ENCODE measurements around the gene PNP. TPM values are rescaled to one million over a fixed set of nuclear protein-coding genes. Genes with fewer than 3 reads are reported as not detected.

PNP gene
- total and polyA plus RNA-seq, 10 of the 15 experiments (the other 5 are each of a cell fraction or from before 2014, with no cell fraction given) = 103 to 215 (median 138) TPM

DNA sequence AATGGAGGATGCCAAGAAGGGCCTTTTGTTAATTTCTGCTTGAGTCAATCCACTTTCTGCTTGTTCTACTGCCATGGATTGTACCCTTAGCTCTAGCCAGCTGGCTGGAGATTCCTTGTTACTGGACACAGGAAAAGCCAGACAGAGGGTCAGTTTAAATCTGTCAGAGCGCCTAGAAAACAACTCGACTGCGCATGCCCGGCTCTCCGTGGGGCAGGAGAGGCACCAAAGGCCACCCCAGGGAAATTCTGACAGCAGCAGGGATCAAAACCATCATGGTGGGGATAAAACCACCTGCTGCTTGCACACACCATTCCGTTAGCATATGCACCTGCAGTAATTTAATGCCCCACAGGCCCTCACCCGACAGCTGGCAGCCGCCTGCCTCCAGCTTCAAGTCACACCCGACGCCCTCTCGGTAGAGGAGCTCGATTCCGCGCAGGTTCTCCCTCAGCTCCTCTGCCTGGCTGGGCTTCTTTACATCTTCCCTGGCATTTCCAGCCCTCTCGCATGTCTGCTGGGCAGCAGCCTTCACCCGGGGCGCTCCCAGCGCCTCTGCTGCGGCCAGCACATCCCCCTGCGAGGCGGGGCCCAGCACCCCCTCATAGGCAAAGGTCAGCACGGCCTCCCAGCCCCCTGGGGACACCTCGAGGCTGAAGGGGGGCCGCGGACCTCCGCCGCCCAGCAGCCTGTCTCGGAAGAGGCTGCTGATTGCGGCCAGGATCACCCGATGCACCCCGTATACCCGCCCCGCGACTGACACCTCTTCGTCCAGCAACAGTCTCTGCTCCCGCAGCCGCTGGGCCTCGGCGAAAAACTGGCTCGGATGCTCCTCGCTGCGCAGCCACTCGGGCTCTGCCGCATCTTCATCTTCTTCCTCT lies 34.3 kb upstream of the PNP start:
- BruUV-seq (replicated peaks) = no TSS peak
- Histone ChIP-seq H3K27ac (ENCODE audit: control insufficient read depth, insufficient read depth) (no peak overlapping the region), H3K9me3 (replicated peaks; ENCODE audit: control insufficient read depth, insufficient read depth, low read length) (no peaks in the 10 kb centered on the region; the same call in 2 of the 3 replicates), H3K4me2 (ENCODE audit: control insufficient read depth, insufficient read depth) (no peak overlapping the region), H4K20me1 (ENCODE audit: control insufficient read depth, insufficient read depth) (no peaks in the 10 kb centered on the region), H3K9ac (ENCODE audit: control insufficient read depth, insufficient read depth, low read length) (no peak overlapping the region), H3K27me3 (replicated peaks in 1 of 2; ENCODE audit: control insufficient read depth in 2 of 2, insufficient read depth in 2 of 2, low read length in 1 of 2) (no peaks in the 10 kb centered on the region), H3K4me1 (ENCODE audit: control insufficient read depth, insufficient read depth, low read length) (no peaks in the 10 kb centered on the region), H2AFZ (ENCODE audit: control insufficient read depth, low read depth, low read length) (no peak overlapping the region), H3K36me3 (ENCODE audit: control insufficient read depth in 2 of 2, insufficient read depth in 2 of 2, low read length in 1 of 2) (no peaks in the 10 kb centered on the region), H3K4me3 (no peak overlapping the region), H3K79me2 (ENCODE audit: control insufficient read depth, insufficient read depth, low read length) (no peaks in the 10 kb centered on the region)
- 88% methylated on average over 40 of the region's 44 CpGs for WGBS (ENCODE audit: insufficient coverage, insufficient replicate concordance, low lambda C conversion rate, missing lambda C conversion rate)
- POLR2A ChIA-PET = no interaction called here
- intact Hi-C loops (cut with micrococcal nuclease; ENCODE audit: unreplicated experiment) = no loop called here
- SMC1A ChIA-PET (ENCODE audit: uncharacterized antibody, unreplicated experiment) = interaction anchor here (0.5 to 1.5 kb wide), 2 partner anchors 107 to 1078 kb away, joined by 3 to 4 read pairs; no protein-coding TSS in a partner anchor
- in situ Hi-C loops (cut with MboI) = no loop called here
- no peak for ATAC-seq
- RAD21 ChIA-PET (ENCODE audit: unreplicated experiment) = no interaction called here
- TF ChIP-seq NR2C1 (IDR thresholded peaks at IDR 0.05) (no peak), FOS (IDR thresholded peaks at IDR 0.05; ENCODE audit: borderline replicate concordance, extremely low read depth, insufficient read length) (no peak), HDAC2 (IDR thresholded peaks at IDR 0.05) (no peak)
- DNase-seq (ENCODE audit: low read depth, low spot score) = no peak
- FAIRE-seq = no peak
- CTCF ChIA-PET = interaction anchor here (1.0 to 1.3 kb wide), 2 partner anchors 12 to 256 kb away, joined by 3 read pairs; no protein-coding TSS in a partner anchor

GRCh38 chr14:20435582-20436362 lies 33.4 kb upstream of the PNP start, which contains the start of gene KLHL33:
Gene KLHL33 (minus strand): TSS chr14:20436166. CDS start chr14:20435811, 355 bp downstream.
- no peak for ATAC-seq
- no peak within 1 kb of the TSS for H3K4me3 ChIP-seq
- H3K79me2 ChIP-seq (ENCODE audit: control insufficient read depth, insufficient read depth, low read length) = no peaks in the 10 kb centered on the region
- 80% methylated on average over 17 of the region's 17 CpGs for WGBS (ENCODE audit: insufficient coverage, insufficient replicate concordance, low lambda C conversion rate, missing lambda C conversion rate)
- intact Hi-C loops (cut with micrococcal nuclease; ENCODE audit: unreplicated experiment) = no loop called here
- FAIRE-seq = no peak
- ChIA-PET SMC1A (ENCODE audit: uncharacterized antibody, unreplicated experiment) (no interaction called here), CTCF (interaction anchor here (1.0 to 1.1 kb wide), 2 partner anchors 11 to 20 kb away, joined by 3 read pairs; no protein-coding TSS in a partner anchor), POLR2A (no interaction called here), RAD21 (ENCODE audit: unreplicated experiment) (no interaction called here)
- no peak for DNase-seq (ENCODE audit: low read depth, low spot score)
- no peaks in the 10 kb centered on the region; the same call in 2 of the 3 replicates for H3K9me3 ChIP-seq (replicated peaks; ENCODE audit: control insufficient read depth, insufficient read depth, low read length)
- H2AFZ ChIP-seq (ENCODE audit: control insufficient read depth, low read depth, low read length) = no peak within 1 kb of the TSS
- no peak within 1 kb of the TSS for H3K27ac ChIP-seq (ENCODE audit: control insufficient read depth, insufficient read depth)
- H3K4me1 ChIP-seq (ENCODE audit: control insufficient read depth, insufficient read depth, low read length) = no peaks in the 10 kb centered on the region
- no peaks in the 10 kb centered on the region for H3K27me3 ChIP-seq (replicated peaks in 1 of 2; ENCODE audit: control insufficient read depth in 2 of 2, insufficient read depth in 2 of 2, low read length in 1 of 2)
- no peak within 1 kb of the TSS for H3K9ac ChIP-seq (ENCODE audit: control insufficient read depth, insufficient read depth, low read length)
- H4K20me1 ChIP-seq (ENCODE audit: control insufficient read depth, insufficient read depth) = no peaks in the 10 kb centered on the region
- BruUV-seq (replicated peaks) = no TSS peak
- no peaks in the 10 kb centered on the region for H3K36me3 ChIP-seq (ENCODE audit: control insufficient read depth in 2 of 2, insufficient read depth in 2 of 2, low read length in 1 of 2)
- in situ Hi-C loops (cut with MboI) = no loop called here
- H3K4me2 ChIP-seq (ENCODE audit: control insufficient read depth, insufficient read depth) = no peak within 1 kb of the TSS
- no peak for TF ChIP-seq CBX3 (IDR thresholded peaks at IDR 0.05; ENCODE audit: borderline replicate concordance, low read depth)
- TF ChIP-seq TARDBP (IDR thresholded peaks at IDR 0.05; ENCODE audit: borderline replicate concordance) = no peak
- no peak for TF ChIP-seq IRF4 (IDR thresholded peaks at IDR 0.05; ENCODE audit: low read depth, low read length)
- TF ChIP-seq HCFC1 (IDR thresholded peaks at IDR 0.05; ENCODE audit: low read length) = no peak
- no peak for TF ChIP-seq YBX1 (IDR thresholded peaks at IDR 0.05)
- no peak for TF ChIP-seq JUNB (IDR thresholded peaks at IDR 0.05)
- TF ChIP-seq ZBTB33 (IDR thresholded peaks at IDR 0.05) = no peak
- no peak for TF ChIP-seq FOXM1 (IDR thresholded peaks at IDR 0.05; ENCODE audit: low read depth, low read length)
- TF ChIP-seq PAX8 (IDR thresholded peaks at IDR 0.05) = no peak
- TF ChIP-seq CHD4 (IDR thresholded peaks at IDR 0.05) = no peak
